HepG2 (cell line): ENCODE measurements around the gene HSPA1A. TPM values are rescaled to one million over a fixed set of nuclear protein-coding genes. Genes with fewer than 3 reads are reported as not detected.

Source experiments
- FOSL2 ChIP-seq: sonication (generic); formaldehyde crosslinking; IDR thresholded peaks from 2 replicates; pipeline ENCODE4 v1.4.0; 2020; ENCODE audit warnings: missing genetic modification reagents
- FOXA1 ChIP-seq, 2 experiments: fragments of 450-650 bp in 1 of 2; sonication (generic) in 1 of 2; formaldehyde crosslinking in 1 of 2; IDR thresholded peaks; 2 replicates each; pipeline versions ENCODE4 v1.4.0 to v1.6.1; 2016 to 2020; ENCODE audit warnings: missing genetic modification reagents in 1 of 2
- FOXP1 ChIP-seq, 2 experiments: fragments of 450-650 bp in 1 of 2; IDR thresholded peaks; 2 replicates each; pipeline ENCODE4 v1.6.1; 2017 to 2018; ENCODE audit warnings: antibody characterized with exemption in 1 of 2
- MATR3 ChIP-seq: sonication (generic); formaldehyde crosslinking; IDR thresholded peaks from 2 replicates; pipeline ENCODE4 v1.4.0; 2020; ENCODE audit warnings: missing genetic modification reagents
- PHF8 ChIP-seq: sonication (generic); formaldehyde crosslinking; IDR thresholded peaks from 2 replicates; pipeline ENCODE4 v1.5.0; 2020; ENCODE audit warnings: missing genetic modification reagents
- PPARG ChIP-seq: conservative IDR thresholded peaks from 2 replicates; pipeline ENCODE4 v1.6.1; 2016; ENCODE audit warnings: missing biosample characterization, missing genetic modification reagents
- RBM22 ChIP-seq: fragments of 200-400 bp; formaldehyde crosslinking; optimal IDR thresholded peaks from 2 replicates; pipeline ENCODE3; 2017; ENCODE audit warnings: mild to moderate bottlenecking, low read length, moderate library complexity
- RFX1 ChIP-seq: fragments of 450-650 bp; IDR thresholded peaks from 2 replicates; pipeline ENCODE4 v1.6.1; 2017
- TBX2 ChIP-seq: sonication (generic); formaldehyde crosslinking; IDR thresholded peaks from 2 replicates; pipeline ENCODE4 v1.5.0; 2020; ENCODE audit warnings: missing genetic modification reagents, mild to moderate bottlenecking, borderline replicate concordance
- ZNF570 ChIP-seq: sonication (generic); formaldehyde crosslinking; IDR thresholded peaks from 2 replicates; pipeline ENCODE4 v1.4.0; 2020; ENCODE audit warnings: mild to moderate bottlenecking, missing genetic modification reagents, borderline replicate concordance
- ZNF883 ChIP-seq: sonication (generic); formaldehyde crosslinking; IDR thresholded peaks from 2 replicates; pipeline ENCODE4 v1.5.1; 2020; ENCODE audit warnings: mild to moderate bottlenecking, missing genetic modification reagents; ENCODE audit errors: not compliant biosample characterization
- ZZZ3 ChIP-seq: sonication (generic); formaldehyde crosslinking; IDR thresholded peaks from 2 replicates; pipeline ENCODE4 v1.4.0; 2020; ENCODE audit warnings: missing genetic modification reagents, mild to moderate bottlenecking, borderline replicate concordance
- polyA plus RNA-seq, 8 experiments: library from polyadenylated mRNA; depleted of rRNA in 3 of 8; stranded (reverse) in 7 of 8; unstranded in 1 of 8; fragments of >200 nt; fragmentation: Illumina TruSeq in 4 of 8; extraction: Trizol in 4 of 8; gene quantifications; 2 replicates each; pipeline versions ENCODE4 v1.2.1 to v1.2.3, GENCODE V29; 2011 to 2016; ENCODE audit warnings: low read depth in 4 of 8, missing spikeins in 1 of 8, mixed read lengths in 1 of 8; ENCODE audit not compliant: insufficient read depth in 1 of 8
- total RNA-seq, 5 experiments: library from RNA; depleted of rRNA; stranded (reverse); fragments of >200 nt; fragmentation: Illumina TruSeq; extraction: Trizol; gene quantifications; 2 replicates each; pipeline ENCODE4 v1.2.3, GENCODE V29; 2016; ENCODE audit warnings: low read depth in 1 of 5
- TF ChIP-seq, protein P1 (sequence below): sonication (generic); formaldehyde crosslinking; IDR thresholded peaks from 2 replicates; pipeline ENCODE4 v1.8.1; 2023; ENCODE audit warnings: missing genetic modification reagents, mild to moderate bottlenecking, borderline replicate concordance
- TF ChIP-seq, protein P2 (sequence below): sonication (generic); formaldehyde crosslinking; IDR thresholded peaks from 2 replicates; pipeline ENCODE4 v1.5.0; 2020; ENCODE audit warnings: missing genetic modification reagents
- TF ChIP-seq, protein P3 (sequence below): sonication (generic); formaldehyde crosslinking; IDR thresholded peaks from 2 replicates; pipeline ENCODE4 v1.5.0; 2020; ENCODE audit warnings: mild to moderate bottlenecking, low read depth, missing genetic modification reagents, borderline replicate concordance
- TF ChIP-seq, protein P4 (sequence below): IDR thresholded peaks from 2 replicates; pipeline ENCODE4 v1.4.0; 2020; ENCODE audit warnings: mild to moderate bottlenecking, missing genetic modification reagents
- TF ChIP-seq, protein P5 (sequence below): IDR thresholded peaks from 2 replicates; pipeline ENCODE4 v1.6.1; 2016; ENCODE audit warnings: low read depth, borderline replicate concordance
- TF ChIP-seq, protein P6 (sequence below): sonication (generic); formaldehyde crosslinking; IDR thresholded peaks from 2 replicates; pipeline ENCODE4 v1.9.0; 2022; ENCODE audit warnings: low read depth, missing genetic modification reagents
- TF ChIP-seq, protein P7 (sequence below): sonication (generic); formaldehyde crosslinking; IDR thresholded peaks from 2 replicates; pipeline ENCODE4 v1.4.0; 2020; ENCODE audit warnings: mild to moderate bottlenecking, missing genetic modification reagents

HSPA1A gene
- total and polyA plus RNA-seq, 2 of the 13 experiments (the other 11 are each of a cell fraction or from before 2014, with no cell fraction given): 44.5 to 85.0 TPM

DNA sequence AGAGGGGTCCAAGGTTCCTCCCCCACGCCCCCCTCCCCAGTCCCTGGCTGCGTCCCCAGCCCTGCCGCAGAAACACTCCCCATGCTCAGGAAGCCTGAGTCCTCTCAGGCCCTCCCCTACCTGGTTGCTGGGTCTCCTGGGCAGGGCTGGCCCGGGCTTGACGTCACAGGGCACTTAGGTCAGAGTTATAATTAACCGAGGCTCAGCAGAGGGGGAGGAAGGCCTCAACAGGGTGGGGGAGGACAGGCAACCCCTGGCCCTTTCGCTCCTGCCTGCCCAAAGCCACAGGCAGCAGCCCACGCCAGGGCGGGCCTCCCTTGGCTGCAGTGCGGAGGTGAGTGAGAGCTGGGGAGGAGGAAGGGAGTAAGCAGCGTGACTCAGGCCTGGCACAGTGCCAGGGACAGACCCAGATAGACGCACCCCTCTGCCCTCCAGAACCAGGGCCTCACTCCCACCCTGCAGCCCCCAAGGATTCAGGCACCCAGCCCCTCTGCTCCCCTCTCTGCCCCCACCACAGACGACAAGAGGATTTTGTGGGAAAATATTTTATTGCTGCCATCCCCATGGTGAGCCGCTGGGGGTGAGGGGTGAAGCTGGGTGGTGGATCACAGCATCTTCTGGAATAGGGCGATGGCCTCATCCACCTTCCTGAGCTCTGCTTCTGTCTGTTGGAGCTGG is 38.2 kb upstream of the HSPA1A start, which contains the start of gene VWA7 (continued):
- TF ChIP-seq, protein P1, sequence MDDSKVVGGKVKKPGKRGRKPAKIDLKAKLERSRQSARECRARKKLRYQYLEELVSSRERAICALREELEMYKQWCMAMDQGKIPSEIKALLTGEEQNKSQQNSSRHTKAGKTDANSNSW (CRISPR knock-in tag): no peak
- TF ChIP-seq FOXP1 (IDR thresholded peaks at IDR 0.05) (no peak), FOXP1 (CRISPR knock-in tag; IDR thresholded peaks at IDR 0.05) (peak; percentile 34; the same call in 1 of the 2 replicates), PPARG (peak; percentile 62), MATR3 (CRISPR knock-in tag) (no peak), ZNF883 (peak; percentile 14), ZNF570 (CRISPR knock-in tag) (no peak), FOXA1 (IDR thresholded peaks at IDR 0.05) (no peak), FOXA1 (CRISPR knock-in tag; IDR thresholded peaks at IDR 0.05) (0 out of 2 replicates have a peak, but pooled peaks have one; percentile 38), ZZZ3 (CRISPR knock-in tag) (no peak), RBM22 (peak; percentile 98), TBX2 (peak; percentile 84), FOSL2 (peak; percentile 91), PHF8 (CRISPR knock-in tag) (peak; percentile 59), RFX1 (no peak)
- TF ChIP-seq, protein P2, sequence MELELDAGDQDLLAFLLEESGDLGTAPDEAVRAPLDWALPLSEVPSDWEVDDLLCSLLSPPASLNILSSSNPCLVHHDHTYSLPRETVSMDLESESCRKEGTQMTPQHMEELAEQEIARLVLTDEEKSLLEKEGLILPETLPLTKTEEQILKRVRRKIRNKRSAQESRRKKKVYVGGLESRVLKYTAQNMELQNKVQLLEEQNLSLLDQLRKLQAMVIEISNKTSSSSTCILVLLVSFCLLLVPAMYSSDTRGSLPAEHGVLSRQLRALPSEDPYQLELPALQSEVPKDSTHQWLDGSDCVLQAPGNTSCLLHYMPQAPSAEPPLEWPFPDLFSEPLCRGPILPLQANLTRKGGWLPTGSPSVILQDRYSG (CRISPR knock-in tag): no peak
- TF ChIP-seq, protein P3, sequence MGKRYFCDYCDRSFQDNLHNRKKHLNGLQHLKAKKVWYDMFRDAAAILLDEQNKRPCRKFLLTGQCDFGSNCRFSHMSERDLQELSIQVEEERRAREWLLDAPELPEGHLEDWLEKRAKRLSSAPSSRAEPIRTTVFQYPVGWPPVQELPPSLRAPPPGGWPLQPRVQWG (CRISPR knock-in tag): no peak
- TF ChIP-seq, protein P4, sequence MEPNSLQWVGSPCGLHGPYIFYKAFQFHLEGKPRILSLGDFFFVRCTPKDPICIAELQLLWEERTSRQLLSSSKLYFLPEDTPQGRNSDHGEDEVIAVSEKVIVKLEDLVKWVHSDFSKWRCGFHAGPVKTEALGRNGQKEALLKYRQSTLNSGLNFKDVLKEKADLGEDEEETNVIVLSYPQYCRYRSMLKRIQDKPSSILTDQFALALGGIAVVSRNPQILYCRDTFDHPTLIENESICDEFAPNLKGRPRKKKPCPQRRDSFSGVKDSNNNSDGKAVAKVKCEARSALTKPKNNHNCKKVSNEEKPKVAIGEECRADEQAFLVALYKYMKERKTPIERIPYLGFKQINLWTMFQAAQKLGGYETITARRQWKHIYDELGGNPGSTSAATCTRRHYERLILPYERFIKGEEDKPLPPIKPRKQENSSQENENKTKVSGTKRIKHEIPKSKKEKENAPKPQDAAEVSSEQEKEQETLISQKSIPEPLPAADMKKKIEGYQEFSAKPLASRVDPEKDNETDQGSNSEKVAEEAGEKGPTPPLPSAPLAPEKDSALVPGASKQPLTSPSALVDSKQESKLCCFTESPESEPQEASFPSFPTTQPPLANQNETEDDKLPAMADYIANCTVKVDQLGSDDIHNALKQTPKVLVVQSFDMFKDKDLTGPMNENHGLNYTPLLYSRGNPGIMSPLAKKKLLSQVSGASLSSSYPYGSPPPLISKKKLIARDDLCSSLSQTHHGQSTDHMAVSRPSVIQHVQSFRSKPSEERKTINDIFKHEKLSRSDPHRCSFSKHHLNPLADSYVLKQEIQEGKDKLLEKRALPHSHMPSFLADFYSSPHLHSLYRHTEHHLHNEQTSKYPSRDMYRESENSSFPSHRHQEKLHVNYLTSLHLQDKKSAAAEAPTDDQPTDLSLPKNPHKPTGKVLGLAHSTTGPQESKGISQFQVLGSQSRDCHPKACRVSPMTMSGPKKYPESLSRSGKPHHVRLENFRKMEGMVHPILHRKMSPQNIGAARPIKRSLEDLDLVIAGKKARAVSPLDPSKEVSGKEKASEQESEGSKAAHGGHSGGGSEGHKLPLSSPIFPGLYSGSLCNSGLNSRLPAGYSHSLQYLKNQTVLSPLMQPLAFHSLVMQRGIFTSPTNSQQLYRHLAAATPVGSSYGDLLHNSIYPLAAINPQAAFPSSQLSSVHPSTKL (CRISPR knock-in tag): peak; percentile 64
- TF ChIP-seq, protein P5, sequence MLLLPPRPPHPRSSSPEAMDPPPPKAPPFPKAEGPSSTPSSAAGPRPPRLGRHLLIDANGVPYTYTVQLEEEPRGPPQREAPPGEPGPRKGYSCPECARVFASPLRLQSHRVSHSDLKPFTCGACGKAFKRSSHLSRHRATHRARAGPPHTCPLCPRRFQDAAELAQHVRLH (CRISPR knock-in tag): peak; percentile 69; the same call in 1 of the 2 replicates
- TF ChIP-seq, protein P6, sequence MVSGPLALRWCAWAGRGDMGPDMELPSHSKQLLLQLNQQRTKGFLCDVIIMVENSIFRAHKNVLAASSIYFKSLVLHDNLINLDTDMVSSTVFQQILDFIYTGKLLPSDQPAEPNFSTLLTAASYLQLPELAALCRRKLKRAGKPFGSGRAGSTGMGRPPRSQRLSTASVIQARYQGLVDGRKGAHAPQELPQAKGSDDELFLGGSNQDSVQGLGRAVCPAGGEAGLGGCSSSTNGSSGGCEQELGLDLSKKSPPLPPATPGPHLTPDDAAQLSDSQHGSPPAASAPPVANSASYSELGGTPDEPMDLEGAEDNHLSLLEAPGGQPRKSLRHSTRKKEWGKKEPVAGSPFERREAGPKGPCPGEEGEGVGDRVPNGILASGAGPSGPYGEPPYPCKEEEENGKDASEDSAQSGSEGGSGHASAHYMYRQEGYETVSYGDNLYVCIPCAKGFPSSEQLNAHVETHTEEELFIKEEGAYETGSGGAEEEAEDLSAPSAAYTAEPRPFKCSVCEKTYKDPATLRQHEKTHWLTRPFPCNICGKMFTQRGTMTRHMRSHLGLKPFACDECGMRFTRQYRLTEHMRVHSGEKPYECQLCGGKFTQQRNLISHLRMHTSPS (CRISPR knock-in tag): no peak; the same call in 1 of the 2 replicates
- TF ChIP-seq, protein P7, sequence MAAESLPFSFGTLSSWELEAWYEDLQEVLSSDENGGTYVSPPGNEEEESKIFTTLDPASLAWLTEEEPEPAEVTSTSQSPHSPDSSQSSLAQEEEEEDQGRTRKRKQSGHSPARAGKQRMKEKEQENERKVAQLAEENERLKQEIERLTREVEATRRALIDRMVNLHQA (CRISPR knock-in tag): peak; percentile 70; the same call in 1 of the 2 replicates
